ENCODE data around the gene NTHL1. TPM values are rescaled to one million over a fixed set of nuclear protein-coding genes. Genes with fewer than 3 reads are reported as not detected.
A peak's percentile ranks its signal among the peaks of the same experiment; 100 is the strongest.

Gene NTHL1
- total and polyA plus RNA-seq, 2 of the 4 experiments (the other 2 are of a cell fraction), result 22.8 to 28.0 TPM

DNA sequence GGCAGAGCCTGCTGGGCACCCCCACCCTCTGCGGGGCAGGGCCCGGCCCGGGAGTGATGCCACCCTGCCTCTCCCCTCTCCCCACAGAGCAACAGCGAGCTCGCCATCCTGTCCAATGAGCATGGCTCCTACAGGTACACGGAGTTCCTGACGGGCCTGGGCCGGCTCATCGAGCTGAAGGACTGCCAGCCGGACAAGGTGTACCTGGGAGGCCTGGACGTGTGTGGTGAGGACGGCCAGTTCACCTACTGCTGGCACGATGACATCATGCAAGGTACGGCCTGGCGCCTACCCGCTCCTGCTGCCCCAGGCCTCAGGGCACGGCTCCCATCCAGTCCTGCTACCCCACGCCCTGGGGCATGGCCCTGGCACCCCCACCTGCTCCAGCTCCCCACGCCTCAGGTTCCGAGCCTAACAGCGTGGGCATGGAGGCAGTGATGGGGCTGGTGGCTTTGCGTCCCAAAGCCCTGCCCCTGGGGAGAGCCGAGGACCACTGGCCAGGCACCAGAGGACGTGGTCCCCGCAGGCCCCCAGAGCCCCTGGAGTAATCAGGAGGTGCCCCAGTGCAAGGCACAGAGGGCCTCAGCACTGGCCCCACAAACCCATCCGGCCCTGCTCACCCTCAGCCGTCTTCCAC lies 38.6 kb upstream of the NTHL1 start (continued):
- TF ChIP-seq MXI1 (IDR thresholded peaks at IDR 0.05; ENCODE audit: borderline replicate concordance, low read depth, low read length) (no peak), MAFK (IDR thresholded peaks at IDR 0.05; ENCODE audit: low read depth, low read length) (no peak)
- TF ChIP-seq, protein P1, sequence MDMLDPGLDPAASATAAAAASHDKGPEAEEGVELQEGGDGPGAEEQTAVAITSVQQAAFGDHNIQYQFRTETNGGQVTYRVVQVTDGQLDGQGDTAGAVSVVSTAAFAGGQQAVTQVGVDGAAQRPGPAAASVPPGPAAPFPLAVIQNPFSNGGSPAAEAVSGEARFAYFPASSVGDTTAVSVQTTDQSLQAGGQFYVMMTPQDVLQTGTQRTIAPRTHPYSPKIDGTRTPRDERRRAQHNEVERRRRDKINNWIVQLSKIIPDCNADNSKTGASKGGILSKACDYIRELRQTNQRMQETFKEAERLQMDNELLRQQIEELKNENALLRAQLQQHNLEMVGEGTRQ (IDR thresholded peaks at IDR 0.05; ENCODE audit: low read depth, low read length), result no peak

DNA sequence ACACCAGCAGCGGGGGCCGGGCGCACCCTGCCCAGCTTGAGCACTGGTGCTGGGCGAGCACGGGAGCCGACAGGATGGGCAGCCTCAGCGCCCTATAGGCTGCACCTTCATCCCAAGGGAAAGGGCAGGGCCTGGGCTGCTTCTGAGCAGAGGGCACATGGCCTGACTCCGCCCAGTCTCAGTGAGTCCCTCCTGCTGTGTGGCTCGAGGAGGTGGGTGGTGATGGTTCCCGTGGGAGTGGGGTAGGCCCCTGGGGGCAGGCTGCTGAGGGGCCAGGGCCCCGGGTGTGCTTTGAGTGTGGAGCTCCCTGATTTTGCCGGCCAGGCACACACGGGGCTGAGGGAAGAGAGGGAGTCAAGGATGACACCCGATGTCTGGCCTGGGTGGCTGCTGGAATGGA lies 38.0 kb upstream of the NTHL1 start:
- Histone ChIP-seq H2BK5ac (ENCODE audit: low read depth, low read length, poor library complexity, severe bottlenecking) (no peak overlapping the region), H3K9me1 (ENCODE audit: insufficient read depth, low read length) (no peaks in the 10 kb centered on the region), H3K9me3 (ENCODE audit: control insufficient read depth, insufficient read depth, low read length) (no peaks in the 10 kb centered on the region), H2BK120ac (ENCODE audit: low read depth, low read length) (no peak overlapping the region), H3K27ac (ENCODE audit: insufficient read depth, low read length) (no peak overlapping the region), H3K56ac (ENCODE audit: extremely low read depth, insufficient read depth, low read length) (no peak overlapping the region), H2BK20ac (ENCODE audit: low read depth, low read length) (no peak overlapping the region), H2BK15ac (ENCODE audit: low read depth, low read length) (no peak overlapping the region), H4K8ac (ENCODE audit: low read depth in 2 of 2, low read length in 2 of 2) (no peak overlapping the region), H2AK5ac (ENCODE audit: low read depth, low read length) (no peak overlapping the region), H3K4ac (ENCODE audit: low read depth, low read length) (no peak overlapping the region), H3K79me1 (ENCODE audit: low read depth in 1 of 2, low read length in 2 of 2) (peaks cover 0 to 3% of the 10 kb centered on the region in 2 experiments; a peak in 1 of 4 replicates), H3K23ac (ENCODE audit: low read depth, low read length) (no peak overlapping the region), H3K4me3 (ENCODE audit: insufficient read depth, low read depth, low read length) (no peak overlapping the region), H3K4me2 (ENCODE audit: low read depth, low read length) (no peak overlapping the region), H2AFZ (replicated peaks; ENCODE audit: low read length, poor library complexity) (peak overlapping the region; percentile 56), H3K36me3 (ENCODE audit: control insufficient read depth, insufficient read depth, low read length) (peaks cover 87% of the 10 kb centered on the region), H3K4me1 (ENCODE audit: control insufficient read depth, insufficient read depth, low read length) (peaks cover 3% of the 10 kb centered on the region; the same call in 1 of the 2 replicates), H3K9ac (ENCODE audit: low read depth, low read length) (no peak overlapping the region), H4K91ac (ENCODE audit: insufficient read depth, low read depth, low read length) (no peak overlapping the region), H3K27me3 (ENCODE audit: control insufficient read depth, insufficient read depth, low read length) (no peaks in the 10 kb centered on the region), H2AK9ac (replicated peaks; ENCODE audit: low read depth, low read length, poor library complexity) (no peak overlapping the region), H3K18ac (ENCODE audit: low read depth, low read length) (no peak overlapping the region), H4K20me1 (ENCODE audit: insufficient read depth, low read length) (peaks cover 25% of the 10 kb centered on the region), H4K5ac (ENCODE audit: low read depth, low read length) (no peak overlapping the region), H3K14ac (replicated peaks; ENCODE audit: low read depth, low read length) (no peak overlapping the region)
- DNase-seq, result no peak
- WGBS, 2 experiments (ENCODE audit: extremely low coverage in 2 of 2, insufficient read length in 1 of 2), result 100% methylated on average over 1 of the region's 14 CpGs; no CpG with 5 or more reads in 1 of the 2 experiments
- dilution Hi-C loops (cut with HindIII; ENCODE audit: low sequenced_read_pairs, unreplicated experiment) (no loop called here), intact Hi-C loops (cut with micrococcal nuclease) (no loop called here), in situ Hi-C loops (cut with MboI; ENCODE audit: low sequenced_read_pairs) (no loop called here)
- no TSS peak for BruUV-seq (replicated peaks)
- ATAC-seq (ENCODE audit: low read depth), result peak; percentile 12; the same call in 1 of the 2 replicates
- ChIA-PET POLR2A (ENCODE audit: unreplicated experiment) (no interaction called here), CTCF (no interaction called here)
- TF ChIP-seq, protein P2, sequence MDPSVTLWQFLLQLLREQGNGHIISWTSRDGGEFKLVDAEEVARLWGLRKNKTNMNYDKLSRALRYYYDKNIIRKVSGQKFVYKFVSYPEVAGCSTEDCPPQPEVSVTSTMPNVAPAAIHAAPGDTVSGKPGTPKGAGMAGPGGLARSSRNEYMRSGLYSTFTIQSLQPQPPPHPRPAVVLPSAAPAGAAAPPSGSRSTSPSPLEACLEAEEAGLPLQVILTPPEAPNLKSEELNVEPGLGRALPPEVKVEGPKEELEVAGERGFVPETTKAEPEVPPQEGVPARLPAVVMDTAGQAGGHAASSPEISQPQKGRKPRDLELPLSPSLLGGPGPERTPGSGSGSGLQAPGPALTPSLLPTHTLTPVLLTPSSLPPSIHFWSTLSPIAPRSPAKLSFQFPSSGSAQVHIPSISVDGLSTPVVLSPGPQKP (IDR thresholded peaks at IDR 0.05; ENCODE audit: borderline replicate concordance, low read depth, low read length), result no peak
- TF ChIP-seq SMC3 (IDR thresholded peaks at IDR 0.05; ENCODE audit: low read depth, low read length) (no peak), NFE2L2 (IDR thresholded peaks at IDR 0.05; ENCODE audit: low read depth, low read length) (no peak), MAZ (IDR thresholded peaks at IDR 0.05; ENCODE audit: borderline replicate concordance, low read depth, low read length) (no peak), CEBPB (IDR thresholded peaks at IDR 0.05; ENCODE audit: low read depth, low read length) (no peak), RAD21 (IDR thresholded peaks at IDR 0.05; ENCODE audit: low read length) (no peak)
- TF ChIP-seq, protein P1 (IDR thresholded peaks at IDR 0.05; ENCODE audit: low read depth, low read length), result no peak
